Astrocyte (in vitro differentiated cells and primary cell): ENCODE data around the gene ALX4.

Experiments
- CTCF ChIP-seq: IDR thresholded peaks from 2 replicates; pipeline ENCODE4 v1.5.1; 2011; ENCODE audit warnings: low read depth, mild to moderate bottlenecking, inconsistent platforms, low read length, moderate library complexity; ENCODE audit not compliant: insufficient read depth
- EZH2 ChIP-seq: IDR thresholded peaks from 2 replicates; pipeline ENCODE4 v1.6.1; 2012; ENCODE audit warnings: mild to moderate bottlenecking, low read length, inconsistent platforms; ENCODE audit not compliant: insufficient read depth

GRCh38 chr11:44306052-44306917 lies 3.7 kb downstream of the ALX4 start:
- TF ChIP-seq CTCF (no peak), EZH2 (peak; percentile 69)
